Stimulated activated CD4-positive, alpha-beta T cell treated with anti-CD3 and anti-CD28 coated beads, Interleukin-2, amount 100 ng/mL, for 24 hours (primary cell): Measurements from ENCODE around the gene EEFSEC.

ENCODE experiments used
- DNase-seq, 2 donors: peaks; one replicate each; pipeline ENCODE4 v3.0.0-alpha.2; 2020

The EEFSEC gene

GRCh38 chr3:128275316-128276145 is 122.2 kb downstream of the EEFSEC start:
- no peak for DNase-seq

- no peak for DNase-seq
Observed at GRCh38 chr3:128276146-128276435, 122.8 kb downstream of the EEFSEC start.

DNA sequence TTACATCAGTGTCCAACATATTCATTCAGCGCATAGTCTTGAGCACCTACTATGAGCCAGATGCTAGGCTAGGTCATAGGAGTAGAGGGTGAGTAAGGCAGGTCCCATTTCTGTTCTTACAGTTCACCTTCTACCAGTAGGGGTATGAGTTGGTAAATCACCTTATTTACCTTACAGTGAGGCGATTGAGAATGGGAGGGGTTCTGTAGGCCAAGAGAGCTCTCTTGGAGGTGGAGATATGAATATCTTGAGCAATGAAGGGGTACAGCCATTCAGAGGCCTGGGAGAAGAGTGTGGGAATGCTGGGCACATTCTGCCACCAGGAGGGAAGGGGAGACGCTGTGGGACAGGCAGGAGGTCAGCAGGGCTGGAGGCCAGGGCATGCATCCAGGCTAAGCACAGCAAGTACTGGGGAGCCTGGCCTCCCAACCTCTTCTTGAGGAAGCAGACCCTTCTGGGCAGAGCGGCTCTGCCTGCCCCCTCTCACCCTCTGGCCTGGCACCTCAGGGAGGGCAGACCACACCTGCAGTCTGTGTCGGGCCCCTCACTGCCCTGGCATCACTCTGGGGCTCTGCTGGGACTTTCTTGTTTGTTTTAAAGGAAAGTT is 123.4 kb downstream of the EEFSEC start:
- DNase-seq: no peak

- DNase-seq: no peak
Observed at GRCh38 chr3:128277378-128278069, 124.2 kb downstream of the EEFSEC start.

DNA sequence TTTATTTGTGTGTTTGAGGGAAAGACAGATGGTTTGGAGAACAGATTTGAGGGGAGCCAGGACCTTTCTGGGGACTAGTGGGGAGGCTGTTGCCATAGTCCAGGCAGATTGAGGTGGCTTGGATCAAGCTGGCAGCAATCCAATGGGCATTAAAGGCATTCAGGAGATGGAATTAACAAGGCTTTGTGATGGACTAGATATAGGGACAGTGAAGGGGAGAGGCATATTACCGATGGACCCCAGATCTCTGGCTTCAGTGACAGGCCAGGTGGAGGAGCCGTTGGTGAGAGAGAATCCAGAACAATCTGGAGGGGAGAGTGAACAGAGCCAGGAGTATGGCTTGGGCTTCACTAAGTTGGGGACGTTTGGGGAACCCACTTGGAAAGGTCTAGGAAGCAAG is 124.8 kb downstream of the EEFSEC start:
- no peak for DNase-seq

DNA sequence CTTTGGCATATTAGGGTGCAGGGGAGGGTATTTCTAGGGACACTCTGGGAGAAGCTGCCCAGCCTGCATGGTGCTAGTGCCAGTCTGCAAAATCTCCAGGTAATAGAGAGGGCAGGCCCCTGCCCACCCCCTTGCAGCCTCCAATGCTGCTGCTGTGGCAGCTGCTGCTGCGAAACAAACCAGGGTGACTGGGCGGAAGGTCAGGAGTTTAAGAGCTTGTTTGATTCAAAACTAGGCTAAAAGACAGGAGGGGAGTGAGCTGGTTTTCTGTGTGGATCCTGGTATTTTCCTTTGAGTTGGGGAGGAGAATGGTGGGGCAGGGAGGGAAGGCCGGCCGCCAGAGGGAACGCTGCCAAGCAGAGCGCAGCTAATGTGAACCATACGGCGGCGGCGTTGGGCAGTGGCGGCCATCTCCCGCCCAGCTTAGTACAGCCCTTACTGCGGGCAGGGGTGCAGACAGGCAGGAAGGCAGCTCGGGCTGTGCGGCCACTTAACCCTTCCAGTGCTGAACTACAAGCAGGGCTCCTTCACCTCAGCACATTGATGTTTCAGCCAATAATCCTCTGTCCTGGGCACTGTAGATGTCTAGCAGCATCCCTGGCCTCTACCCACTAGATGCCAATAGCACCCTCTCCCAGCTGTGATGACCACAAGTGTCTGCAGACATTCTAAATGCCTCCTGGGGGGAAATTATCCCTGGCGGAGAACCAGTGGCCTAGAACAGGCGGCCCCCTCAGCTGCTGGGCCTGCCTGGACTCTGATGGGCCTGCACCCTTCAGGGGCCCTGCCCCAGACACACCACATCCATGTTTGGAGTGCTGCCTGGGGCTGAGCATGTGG is 125.7 kb downstream of the EEFSEC start:
- DNase-seq: no peak

- DNase-seq: no peak
Observed at GRCh38 chr3:128279601-128279880, 126.3 kb downstream of the EEFSEC start.

DNA sequence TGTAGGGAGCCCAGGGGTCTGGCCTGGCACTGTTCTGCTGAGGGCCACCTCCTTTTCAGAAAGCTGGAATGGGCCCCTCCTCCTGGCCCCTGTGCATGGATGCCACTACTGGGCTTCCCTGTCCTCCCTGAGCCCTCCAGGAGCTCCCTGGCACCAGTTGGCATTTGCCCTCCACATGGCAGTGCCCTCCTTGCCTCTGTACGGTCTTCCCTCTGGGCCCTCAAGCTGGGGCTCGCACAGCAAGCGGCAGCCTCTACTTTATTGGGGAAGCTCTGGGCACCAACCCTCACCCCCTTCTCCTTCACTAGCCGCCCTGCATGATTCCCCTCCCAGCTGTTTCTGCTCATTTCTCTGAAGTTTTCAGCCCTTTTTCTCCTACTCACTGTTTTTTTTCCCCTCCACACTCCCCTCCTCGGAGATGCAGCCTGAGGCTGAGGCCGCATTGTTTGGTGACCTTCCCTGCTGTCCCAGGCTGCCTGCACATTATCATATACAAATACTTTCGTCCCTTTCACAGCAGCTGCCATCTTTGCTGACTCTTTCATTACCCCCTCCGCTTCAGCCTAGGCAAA is 127.3 kb downstream of the EEFSEC start:
- no peak for DNase-seq

DNA sequence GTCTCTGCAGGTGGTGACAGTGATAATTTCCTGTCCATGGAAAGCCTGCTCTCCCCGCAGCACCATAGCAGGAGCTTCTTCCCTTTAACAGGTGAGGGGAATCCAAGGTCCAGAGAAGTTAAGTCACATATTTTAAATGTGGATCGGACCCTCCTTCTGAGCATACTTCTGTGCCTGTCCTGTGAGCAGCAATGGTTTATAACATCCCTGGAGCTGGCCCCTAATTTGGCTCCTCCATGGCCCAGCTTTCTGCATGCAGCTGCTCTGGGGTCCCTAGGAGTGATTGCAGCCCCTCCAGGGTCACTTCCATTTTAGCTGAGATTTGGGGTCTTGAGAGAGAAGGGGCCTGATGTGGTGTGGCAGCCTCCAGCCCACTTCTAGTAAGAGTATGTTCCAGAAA is 127.8 kb downstream of the EEFSEC start:
- DNase-seq: no peak

DNA sequence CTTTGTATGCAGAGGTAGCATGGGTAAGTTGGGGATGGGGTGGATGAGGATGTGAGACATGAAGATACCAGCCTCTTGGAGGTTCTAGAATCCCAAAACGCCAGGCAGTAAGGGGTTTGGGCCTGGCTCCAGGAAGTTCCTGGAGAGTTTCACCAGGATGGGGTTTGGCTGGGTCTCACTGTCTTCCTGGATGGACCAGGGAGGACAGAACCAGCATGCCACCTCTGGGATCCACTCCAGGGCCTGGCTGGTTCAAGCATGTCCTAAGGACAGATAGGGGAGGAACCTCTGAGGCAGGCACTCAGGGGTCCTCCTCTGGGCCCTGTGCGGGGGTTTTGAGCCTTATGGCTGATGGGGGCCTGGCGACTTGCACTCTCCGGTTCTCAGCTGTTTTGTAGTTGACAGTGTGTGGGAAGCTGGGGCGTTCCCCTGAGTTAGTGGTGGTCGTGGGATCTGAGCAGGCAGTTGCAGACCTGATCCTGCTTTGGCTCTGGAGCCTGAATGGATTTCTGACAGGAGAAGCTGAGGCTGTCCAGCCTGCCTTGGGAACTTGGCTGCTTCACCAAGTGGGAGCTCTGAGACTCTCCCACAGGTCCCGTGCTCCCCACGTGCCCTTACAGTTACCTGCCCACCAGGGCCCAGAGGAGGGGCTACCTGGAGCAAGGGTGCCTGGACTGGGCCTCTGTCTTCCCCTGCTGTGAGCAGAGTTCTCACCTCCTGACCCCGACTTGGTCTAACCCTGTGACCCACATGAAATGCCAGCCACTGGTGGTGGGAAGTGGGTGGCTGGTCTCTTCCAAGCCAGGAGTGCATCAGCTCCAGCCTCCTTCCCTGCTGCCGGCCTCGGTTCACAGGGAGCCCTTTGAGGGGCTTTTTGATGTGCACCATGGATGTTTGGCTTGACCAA is 128.4 kb downstream of the EEFSEC start:
- DNase-seq: no peak

DNA sequence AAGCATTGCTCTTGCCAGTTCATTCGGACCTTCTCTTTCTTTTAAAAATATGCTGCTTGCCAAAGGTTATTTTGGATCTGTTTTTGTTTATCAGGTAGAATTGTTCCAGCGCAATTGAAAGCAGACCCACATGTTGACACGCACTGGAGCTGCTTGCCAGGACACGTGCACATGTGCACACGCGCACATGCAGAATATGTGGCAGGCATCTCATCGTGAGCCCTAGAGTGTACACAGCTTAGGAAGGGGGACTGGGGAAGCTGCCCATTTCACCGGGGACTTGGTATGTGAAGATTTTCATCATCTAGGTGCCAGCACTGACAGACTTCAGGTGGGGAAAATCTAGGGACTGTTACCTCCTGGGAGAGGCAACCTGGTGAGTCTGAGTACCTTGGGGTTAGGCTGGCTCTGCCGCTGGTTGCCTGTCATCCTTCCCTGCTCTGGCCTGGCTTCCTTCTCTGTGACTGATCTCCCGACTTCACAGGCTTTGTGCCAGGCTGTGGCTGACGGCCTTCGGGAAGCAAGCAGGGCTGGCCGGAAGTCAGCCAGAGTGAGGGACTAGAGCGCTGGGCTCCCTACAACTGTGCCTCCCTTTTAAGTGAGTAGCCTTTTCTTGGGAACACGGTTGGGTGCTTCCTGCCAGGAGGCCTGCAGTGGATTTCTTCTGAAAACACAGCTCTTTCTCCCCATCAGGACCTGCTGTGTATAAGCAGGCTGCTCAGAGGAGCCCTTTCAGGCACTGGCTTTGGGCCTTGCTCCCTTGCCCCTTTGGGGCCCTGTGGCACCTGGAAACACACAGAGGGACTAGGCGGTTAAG is 129.3 kb downstream of the EEFSEC start:
- DNase-seq: no peak

GRCh38 chr3:128283421-128283820 is 130.1 kb downstream of the EEFSEC start:
- no peak for DNase-seq

DNA sequence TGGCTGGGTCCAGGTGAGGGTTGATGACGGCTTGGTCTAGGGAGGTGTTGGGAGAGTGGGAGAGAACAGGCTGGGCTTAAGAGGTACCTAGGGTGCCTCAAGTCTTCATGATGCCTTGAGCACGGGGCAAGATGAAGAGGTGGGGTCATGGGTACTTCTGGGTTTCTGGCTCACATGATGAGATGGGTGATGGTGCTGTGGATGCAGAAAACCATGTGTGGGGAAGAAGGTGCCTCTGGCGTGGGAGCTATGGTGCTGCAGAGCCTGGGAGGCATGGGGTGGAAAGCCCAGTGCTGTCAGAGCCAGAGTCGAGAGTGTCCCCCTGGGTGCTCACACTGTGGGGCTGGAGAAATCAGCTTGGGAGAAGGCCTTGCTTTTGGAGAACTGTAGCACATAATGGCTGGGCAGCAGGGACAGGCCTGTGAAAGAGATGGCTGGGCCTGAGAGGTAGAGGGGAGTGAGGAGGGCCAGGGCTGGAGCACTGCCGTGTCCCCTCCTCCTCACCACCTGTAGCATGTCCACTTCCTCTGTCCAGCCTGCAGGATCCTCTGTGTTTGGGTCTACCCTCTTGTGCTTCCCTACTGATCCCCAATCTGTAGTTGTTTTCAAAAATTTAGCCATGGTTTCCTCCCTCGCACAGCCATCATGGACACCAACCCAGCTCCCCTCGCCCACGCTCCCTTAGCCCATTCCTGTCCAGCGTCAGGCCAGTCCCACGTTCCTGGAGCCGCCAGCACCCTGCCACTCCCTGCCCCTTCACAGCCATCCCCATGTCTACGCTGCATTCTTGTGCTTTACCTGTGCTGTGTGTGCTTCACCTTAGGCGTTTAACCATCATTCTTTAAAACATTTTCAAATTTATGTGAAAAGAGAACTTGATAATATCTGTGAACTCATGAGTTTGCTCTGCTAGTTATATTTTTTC is 132.0 kb downstream of the EEFSEC start:
- DNase-seq: no peak

DNA sequence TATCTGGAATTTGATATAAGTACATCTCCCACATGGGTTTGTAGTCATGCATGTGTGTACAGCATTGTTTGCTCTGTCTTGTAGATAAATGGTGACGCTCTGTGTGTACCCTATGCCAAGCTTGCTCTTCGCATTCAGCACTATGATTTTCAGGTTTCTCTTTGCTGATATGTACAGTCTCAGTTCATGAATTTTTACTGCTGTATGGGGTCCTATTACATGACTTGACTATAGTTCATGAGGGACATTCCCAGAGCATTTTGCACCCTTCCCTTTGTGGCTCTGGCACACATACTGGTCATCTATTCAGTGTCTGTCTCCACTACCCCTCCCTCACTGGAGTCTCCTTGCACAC is 132.7 kb downstream of the EEFSEC start:
- DNase-seq: no peak

GRCh38 chr3:128286691-128287090 is 133.4 kb downstream of the EEFSEC start:
- DNase-seq: no peak

GRCh38 chr3:128287216-128287615 is 133.9 kb downstream of the EEFSEC start:
- DNase-seq: no peak

DNA sequence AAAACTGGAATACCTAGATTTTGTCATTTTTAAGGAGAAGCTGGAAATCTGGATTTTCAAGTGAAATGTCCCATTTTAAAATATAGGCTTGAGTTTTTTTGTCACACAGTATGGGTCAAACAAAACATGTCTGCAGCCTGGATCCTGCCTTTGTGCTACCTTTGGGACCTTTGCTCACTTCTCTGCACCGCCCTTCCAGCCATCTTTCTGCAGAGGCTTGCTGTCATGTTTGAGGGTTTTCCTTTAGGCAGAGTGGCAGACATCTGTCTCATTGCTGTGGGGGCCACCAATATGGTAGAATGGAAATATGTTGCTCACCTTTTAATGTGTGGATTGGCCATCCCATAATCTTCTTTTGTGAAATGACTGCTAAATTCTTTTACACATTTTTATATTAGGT is 136.3 kb downstream of the EEFSEC start:
- no peak for DNase-seq

DNA sequence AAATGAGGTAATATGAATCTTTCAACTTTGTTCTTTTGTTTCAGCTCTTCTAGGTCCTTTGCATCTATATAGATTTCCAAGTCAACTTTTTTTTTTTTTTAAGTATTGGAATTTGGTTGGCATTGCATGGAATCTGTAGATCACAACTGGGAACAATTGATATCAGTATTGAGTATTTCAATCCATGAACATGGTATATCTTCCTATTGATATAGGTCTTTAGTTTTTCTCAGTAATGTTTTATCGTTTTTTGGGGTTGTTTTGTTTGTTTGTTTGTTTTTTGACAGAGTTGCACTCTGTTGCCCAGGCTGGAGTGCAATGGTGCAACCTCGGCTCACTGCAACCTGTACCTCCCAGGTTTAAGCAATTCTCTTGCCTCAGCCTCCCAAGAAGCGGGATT is 137.2 kb downstream of the EEFSEC start:
- DNase-seq: no peak

- peak in 1 of 2 donors; percentile 11 for DNase-seq
Observed at GRCh38 chr3:128293930-128294329, 140.6 kb downstream of the EEFSEC start.

DNA sequence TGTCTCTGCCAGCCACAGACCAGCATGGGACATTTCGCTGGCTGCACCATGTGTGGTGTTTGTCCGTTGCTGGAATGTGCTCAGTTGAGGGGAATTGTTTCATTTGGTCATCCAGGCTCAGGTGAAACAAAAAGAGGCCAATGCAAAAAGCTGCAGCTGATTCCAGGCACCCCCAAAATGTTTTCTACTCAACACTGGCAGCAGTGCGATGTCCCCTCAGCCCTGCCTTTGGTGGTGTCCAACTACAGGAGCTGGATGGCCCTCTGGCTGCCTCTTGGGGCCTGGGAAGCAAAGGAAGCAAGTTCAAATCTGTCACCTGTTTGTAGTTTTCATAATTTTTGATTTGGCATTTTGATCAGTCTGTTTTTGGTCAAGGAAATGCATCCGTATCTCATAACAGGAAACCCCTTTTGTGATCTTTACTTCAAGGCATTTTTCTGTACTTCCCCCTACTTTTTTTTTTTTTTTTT is 141.8 kb downstream of the EEFSEC start:
- peak in 1 of 2 donors; percentile 16 for DNase-seq
